Coronary artery (tissue), 2 donors: ENCODE data around the gene FBXL19.

Source experiments
- DNase-seq: peaks from one replicate; pipeline ENCODE4 v3.0.0-alpha.2; 2017; ENCODE audit warnings: low spot score
- H3K27ac ChIP-seq, 2 donors: fragments of 200-600 bp; sonication (generic); one replicate each; pipeline ENCODE4 v1.5.1; 2016 to 2019
- H3K4me3 ChIP-seq: fragments of 200-600 bp; sonication (generic); 2 replicates; pipeline ENCODE4 v1.5.1; 2016; ENCODE audit warnings: mild to moderate bottlenecking, moderate library complexity
- TF ChIP-seq, protein P1 (sequence below): fragments of 200-600 bp; sonication (generic); IDR thresholded peaks from one replicate; pipeline ENCODE4 v1.5.1; 2019; ENCODE audit warnings: antibody characterized with exemption

Gene FBXL19

DNA sequence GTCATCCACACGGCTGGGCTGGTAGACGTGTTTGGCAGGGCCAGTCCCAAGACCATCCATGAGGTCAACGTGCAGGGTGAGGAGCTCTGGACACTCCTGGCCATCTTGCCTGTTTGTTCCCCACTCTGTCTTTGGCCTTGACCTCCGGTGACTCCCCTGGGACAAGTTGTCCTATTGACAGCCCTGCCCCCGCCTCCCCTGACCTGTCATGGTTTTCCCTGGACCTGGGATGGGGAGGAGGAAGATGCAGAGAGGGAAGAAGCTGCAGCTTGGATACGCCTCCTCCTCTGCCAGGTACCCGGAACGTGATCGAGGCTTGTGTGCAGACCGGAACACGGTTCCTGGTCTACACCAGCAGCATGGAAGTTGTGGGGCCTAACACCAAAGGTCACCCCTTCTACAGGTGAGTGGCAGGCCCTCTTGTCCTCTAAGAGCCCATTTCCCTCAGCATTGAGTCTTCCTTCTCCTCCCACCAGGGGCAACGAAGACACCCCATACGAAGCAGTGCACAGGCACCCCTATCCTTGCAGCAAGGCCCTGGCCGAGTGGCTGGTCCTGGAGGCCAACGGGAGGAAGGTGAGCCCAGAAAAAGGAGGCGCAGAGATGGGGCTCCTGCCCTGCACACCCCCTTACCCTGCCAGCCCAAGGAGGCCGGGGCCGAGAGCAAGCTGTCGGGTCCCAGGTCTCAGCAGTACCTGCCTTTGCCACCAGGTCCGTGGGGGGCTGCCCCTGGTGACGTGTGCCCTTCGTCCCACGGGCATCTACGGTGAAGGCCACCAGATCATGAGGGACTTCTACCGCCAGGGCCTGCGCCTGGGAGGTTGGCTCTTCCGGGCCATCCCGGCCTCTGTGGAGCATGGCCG, 63.0 kb downstream of the FBXL19 start:
- TF ChIP-seq, protein P1, sequence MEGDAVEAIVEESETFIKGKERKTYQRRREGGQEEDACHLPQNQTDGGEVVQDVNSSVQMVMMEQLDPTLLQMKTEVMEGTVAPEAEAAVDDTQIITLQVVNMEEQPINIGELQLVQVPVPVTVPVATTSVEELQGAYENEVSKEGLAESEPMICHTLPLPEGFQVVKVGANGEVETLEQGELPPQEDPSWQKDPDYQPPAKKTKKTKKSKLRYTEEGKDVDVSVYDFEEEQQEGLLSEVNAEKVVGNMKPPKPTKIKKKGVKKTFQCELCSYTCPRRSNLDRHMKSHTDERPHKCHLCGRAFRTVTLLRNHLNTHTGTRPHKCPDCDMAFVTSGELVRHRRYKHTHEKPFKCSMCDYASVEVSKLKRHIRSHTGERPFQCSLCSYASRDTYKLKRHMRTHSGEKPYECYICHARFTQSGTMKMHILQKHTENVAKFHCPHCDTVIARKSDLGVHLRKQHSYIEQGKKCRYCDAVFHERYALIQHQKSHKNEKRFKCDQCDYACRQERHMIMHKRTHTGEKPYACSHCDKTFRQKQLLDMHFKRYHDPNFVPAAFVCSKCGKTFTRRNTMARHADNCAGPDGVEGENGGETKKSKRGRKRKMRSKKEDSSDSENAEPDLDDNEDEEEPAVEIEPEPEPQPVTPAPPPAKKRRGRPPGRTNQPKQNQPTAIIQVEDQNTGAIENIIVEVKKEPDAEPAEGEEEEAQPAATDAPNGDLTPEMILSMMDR = no peak
- no peak for DNase-seq
- H3K4me3 ChIP-seq = peak overlapping the region; percentile 75
- peak overlapping the region in 1 of 2 donors; percentile 82 for H3K27ac ChIP-seq

DNA sequence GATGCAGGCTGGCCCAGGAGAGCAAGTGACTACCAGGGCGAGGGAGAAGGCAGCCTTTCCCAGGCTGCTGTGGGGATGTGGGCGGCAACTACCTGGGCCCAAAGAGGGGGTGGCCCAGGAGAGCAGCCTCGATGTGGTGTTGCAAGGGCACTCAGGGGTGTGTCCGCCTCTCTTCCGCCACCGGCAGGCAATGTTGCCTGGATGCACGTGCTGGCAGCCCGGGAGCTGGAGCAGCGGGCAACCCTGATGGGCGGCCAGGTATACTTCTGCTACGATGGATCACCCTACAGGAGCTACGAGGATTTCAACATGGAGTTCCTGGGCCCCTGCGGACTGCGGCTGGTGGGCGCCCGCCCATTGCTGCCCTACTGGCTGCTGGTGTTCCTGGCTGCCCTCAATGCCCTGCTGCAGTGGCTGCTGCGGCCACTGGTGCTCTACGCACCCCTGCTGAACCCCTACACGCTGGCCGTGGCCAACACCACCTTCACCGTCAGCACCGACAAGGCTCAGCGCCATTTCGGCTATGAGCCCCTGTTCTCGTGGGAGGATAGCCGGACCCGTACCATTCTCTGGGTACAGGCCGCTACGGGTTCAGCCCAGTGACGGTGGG, 64.3 kb downstream of the FBXL19 start:
- no peak overlapping the region for H3K4me3 ChIP-seq
- TF ChIP-seq, protein P1 = no peak
- no peak for DNase-seq
- H3K27ac ChIP-seq = no peak overlapping the region

DNA sequence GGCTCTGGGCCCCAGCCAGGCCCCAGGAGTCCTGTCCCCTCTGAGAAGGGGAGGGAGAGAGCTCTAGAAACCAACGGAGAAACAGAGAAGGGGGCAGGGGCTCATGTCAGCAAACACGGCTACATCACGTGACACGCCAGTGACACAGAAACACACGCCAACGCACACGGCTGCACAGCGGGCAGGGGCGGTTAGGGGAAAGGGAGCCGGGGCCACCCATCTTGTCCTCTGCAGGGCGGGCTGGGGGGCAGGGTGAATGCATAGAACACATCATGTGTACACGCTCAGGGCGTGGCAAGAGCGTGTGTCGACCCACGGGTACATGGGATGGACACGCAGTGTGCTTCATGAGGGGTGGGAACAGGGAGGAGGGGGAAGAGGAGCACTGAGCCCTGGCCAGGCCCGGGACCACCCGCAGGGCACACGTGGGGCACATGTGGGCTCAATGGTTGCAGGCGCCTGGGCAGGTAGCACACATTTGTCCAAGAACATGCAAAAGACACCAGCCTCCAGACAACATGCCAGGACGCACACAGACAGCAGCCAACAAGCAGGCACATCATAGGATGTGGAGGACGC, 66.2 kb downstream of the FBXL19 start:
- no peak for DNase-seq
- no peak overlapping the region for H3K27ac ChIP-seq
- TF ChIP-seq, protein P1 = no peak
- no peak overlapping the region for H3K4me3 ChIP-seq

DNA sequence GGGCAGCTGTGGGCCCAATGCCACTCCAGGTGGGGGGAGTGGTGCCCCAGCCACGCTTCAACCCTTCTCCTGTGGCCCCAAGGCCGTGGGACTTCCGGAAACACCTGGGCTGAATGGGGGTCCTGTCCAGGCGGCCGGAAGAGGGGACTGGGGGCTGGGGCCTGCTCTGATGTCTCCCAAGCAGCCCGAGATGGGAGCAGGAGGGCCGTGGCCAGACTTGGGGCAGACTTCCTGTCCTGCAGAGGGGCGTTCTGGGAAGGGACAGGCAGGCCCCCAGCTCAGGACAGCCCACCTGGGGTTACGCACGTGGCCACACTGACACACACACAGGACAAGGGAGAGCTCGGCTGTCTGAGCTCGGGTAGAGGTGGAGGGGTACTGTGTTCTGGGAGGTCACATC, 66.7 kb downstream of the FBXL19 start:
- no peak for DNase-seq
- Histone ChIP-seq H3K4me3 (no peak overlapping the region), H3K27ac (no peak overlapping the region)
- TF ChIP-seq, protein P1 = no peak

DNA sequence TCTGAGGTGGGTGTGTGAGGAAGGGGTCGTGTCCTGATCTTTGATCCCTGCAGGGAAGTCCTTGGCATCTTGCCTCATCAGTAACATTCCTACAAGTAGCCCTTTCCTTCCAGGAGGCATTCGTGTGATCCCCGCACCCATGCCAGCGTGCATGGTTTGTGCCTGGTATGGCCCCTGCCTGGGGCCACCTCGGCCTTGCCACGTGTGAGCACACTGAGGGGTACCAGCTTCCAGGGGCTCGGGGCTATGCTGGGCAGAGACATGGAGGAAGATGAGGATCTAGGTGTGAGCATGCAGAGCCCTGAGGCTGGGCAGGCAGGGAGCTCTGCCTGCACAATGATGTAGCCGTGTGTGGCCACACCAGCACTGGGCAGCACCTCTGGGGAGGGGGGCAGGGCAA, 67.7 kb downstream of the FBXL19 start:
- TF ChIP-seq, protein P1 = no peak
- H3K4me3 ChIP-seq = no peak overlapping the region
- no peak for DNase-seq

DNA sequence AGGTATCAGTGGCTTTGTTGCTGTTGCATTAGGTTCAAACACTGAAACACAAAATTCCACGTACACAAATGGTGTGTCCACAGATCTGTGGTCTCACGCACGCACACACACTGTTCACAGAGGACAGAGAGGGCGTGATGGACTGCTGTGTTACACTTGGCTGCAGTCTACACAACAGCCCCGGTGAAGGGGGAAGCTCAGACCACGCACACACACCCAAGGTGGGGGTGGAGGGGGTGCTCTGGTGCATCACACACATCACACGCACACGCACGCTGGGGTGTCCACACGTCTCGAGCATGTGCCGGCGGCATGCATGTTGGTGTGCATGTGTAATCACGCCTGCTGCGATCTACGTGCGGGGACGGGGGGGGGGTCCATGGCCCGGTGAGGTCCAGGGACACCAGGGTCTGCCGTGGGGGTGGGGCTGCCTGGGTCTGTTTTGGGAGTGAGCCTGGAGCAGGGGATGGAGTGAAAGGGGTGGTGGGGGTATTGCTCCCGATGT, 69.0 kb downstream of the FBXL19 start:
- no peak for DNase-seq
- Histone ChIP-seq H3K4me3 (no peak overlapping the region), H3K27ac (no peak overlapping the region)
- TF ChIP-seq, protein P1 = no peak

More for the DNA sequence above, 67.7 kb downstream of the FBXL19 start:
- no peak overlapping the region for H3K27ac ChIP-seq
